Mesendoderm (in vitro differentiated cells): Measurements from ENCODE around the gene CBFA2T3.

Experiments used
- DNase-seq: peaks from one replicate; pipeline ENCODE4 v3.0.0; 2013
- H2AK5ac ChIP-seq: 2 replicates; pipeline ENCODE4 v1.6.1; 2013; ENCODE audit warnings: low read length, inconsistent platforms
- H2BK120ac ChIP-seq: 2 replicates; pipeline ENCODE4 v1.6.1; 2013; ENCODE audit warnings: low read depth, mild to moderate bottlenecking, low read length, moderate library complexity, mixed read lengths
- H2BK15ac ChIP-seq: replicated peaks from 2 replicates; pipeline ENCODE4 v1.6.1; 2013; ENCODE audit warnings: low read depth, mild to moderate bottlenecking, moderate library complexity
- H2BK5ac ChIP-seq: 2 replicates; pipeline ENCODE4 v1.6.1; 2013; ENCODE audit warnings: low read length, inconsistent platforms
- H3K18ac ChIP-seq: 2 replicates; pipeline ENCODE4 v1.6.1; 2013; ENCODE audit warnings: mild to moderate bottlenecking, low read length, mixed read lengths
- H3K23ac ChIP-seq: one replicate; pipeline ENCODE4 v1.6.1; 2013; ENCODE audit warnings: low read length
- H3K27ac ChIP-seq: 2 replicates; pipeline ENCODE4 v1.5.1; 2013; ENCODE audit warnings: low read depth, mild to moderate bottlenecking, inconsistent platforms, low read length, moderate library complexity
- H3K27me3 ChIP-seq: 2 replicates; pipeline ENCODE4 v1.6.1; 2013; ENCODE audit warnings: low read length, control low read depth, mild to moderate bottlenecking, inconsistent platforms; ENCODE audit not compliant: insufficient read depth, poor library complexity
- H3K36me3 ChIP-seq: 2 replicates; pipeline ENCODE4 v1.6.1; 2013; ENCODE audit warnings: low read length, inconsistent platforms; ENCODE audit not compliant: control insufficient read depth, insufficient read depth
- H3K4ac ChIP-seq: one replicate; pipeline ENCODE4 v1.6.1; 2013; ENCODE audit warnings: low read depth, mild to moderate bottlenecking, low read length, moderate library complexity
- H3K4me1 ChIP-seq: 2 replicates; pipeline ENCODE4 v1.6.1; 2013; ENCODE audit warnings: low read depth, low read length, inconsistent platforms; ENCODE audit not compliant: control insufficient read depth
- H3K4me2 ChIP-seq: 2 replicates; pipeline ENCODE4 v1.6.1; 2013; ENCODE audit warnings: low read length
- H3K4me3 ChIP-seq: 2 replicates; pipeline ENCODE4 v1.5.1; 2013; ENCODE audit warnings: mild to moderate bottlenecking, low read length
- H3K56ac ChIP-seq: one replicate; pipeline ENCODE4 v1.6.1; 2013; ENCODE audit warnings: low read length
- H3K79me1 ChIP-seq: 2 replicates; pipeline ENCODE4 v1.6.1; 2013; ENCODE audit warnings: low read length, inconsistent platforms
- H3K79me2 ChIP-seq: 2 replicates; pipeline ENCODE4 v1.6.1; 2013; ENCODE audit warnings: mild to moderate bottlenecking, low read length; ENCODE audit not compliant: control insufficient read depth, insufficient read depth
- H3K9ac ChIP-seq: 2 replicates; pipeline ENCODE4 v1.6.1; 2013; ENCODE audit warnings: low read length, inconsistent platforms
- H4K5ac ChIP-seq: one replicate; pipeline ENCODE4 v1.6.1; 2013; ENCODE audit warnings: low read length
- H4K8ac ChIP-seq: one replicate; pipeline ENCODE4 v1.6.1; 2013; ENCODE audit warnings: low read depth, mild to moderate bottlenecking, control low read depth, low read length, moderate library complexity
- WGBS: extraction: QIAGEN DNeasy Blood & Tissue Kit; methylation state at CpG from one replicate; pipeline ENCODE4 v1.1.7; 2013; ENCODE audit warnings: low lambda C conversion rate, missing lambda C conversion rate; ENCODE audit not compliant: insufficient coverage; ENCODE audit errors: extremely low coverage; 5-methylcytosine and 5-hydroxymethylcytosine counted together

The CBFA2T3 gene

GRCh38 chr16:88951989-88952388 lies 25.0 kb downstream of the CBFA2T3 start:
- Histone ChIP-seq H2BK15ac (no peak overlapping the region), H4K5ac (no peak overlapping the region), H2BK120ac (no peak overlapping the region), H4K8ac (no peak overlapping the region), H3K23ac (no peak overlapping the region), H2AK5ac (no peak overlapping the region), H3K36me3 (no peaks in the 10 kb centered on the region), H3K4me3 (no peak overlapping the region), H3K56ac (no peak overlapping the region), H3K79me1 (no peaks in the 10 kb centered on the region), H3K27me3 (no peaks in the 10 kb centered on the region), H3K4me2 (no peak overlapping the region), H3K4ac (no peak overlapping the region), H3K27ac (no peak overlapping the region), H3K18ac (no peak overlapping the region), H2BK5ac (no peak overlapping the region), H3K4me1 (no peaks in the 10 kb centered on the region), H3K9ac (no peak overlapping the region), H3K79me2 (no peaks in the 10 kb centered on the region)
- WGBS, result no CpG with 5 or more reads among the region's 11 CpGs
- DNase-seq, result no peak

DNA sequence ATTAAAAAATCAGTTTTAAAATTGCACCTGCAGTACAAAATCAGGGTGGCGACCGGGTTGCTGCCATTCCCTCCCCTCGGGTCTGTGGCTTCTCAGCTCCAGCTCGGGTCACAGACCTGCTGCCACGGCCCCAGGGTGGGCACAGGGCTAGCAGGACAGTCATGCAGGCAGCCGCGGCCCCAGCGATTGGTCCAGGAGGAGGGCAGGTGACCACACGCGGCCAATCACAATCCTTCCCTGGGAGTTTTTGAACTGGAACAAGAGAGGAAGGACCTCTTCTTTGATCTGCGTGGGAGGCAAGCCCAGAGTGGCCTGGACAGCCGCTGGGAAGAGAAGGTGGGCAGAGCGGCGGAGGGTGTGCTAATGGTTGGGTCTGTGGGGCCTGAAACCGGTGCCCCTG lies 25.5 kb downstream of the CBFA2T3 start:
- Histone ChIP-seq H3K23ac (no peak overlapping the region), H3K27ac (no peak overlapping the region), H3K9ac (no peak overlapping the region), H2BK15ac (no peak overlapping the region), H2BK5ac (no peak overlapping the region), H4K8ac (no peak overlapping the region), H3K79me2 (no peaks in the 10 kb centered on the region), H4K5ac (no peak overlapping the region), H3K4me1 (no peaks in the 10 kb centered on the region), H3K18ac (no peak overlapping the region), H3K36me3 (no peaks in the 10 kb centered on the region), H3K79me1 (no peaks in the 10 kb centered on the region), H3K4me2 (no peak overlapping the region), H2BK120ac (no peak overlapping the region), H3K4me3 (no peak overlapping the region), H3K4ac (no peak overlapping the region), H2AK5ac (no peak overlapping the region), H3K27me3 (no peaks in the 10 kb centered on the region), H3K56ac (no peak overlapping the region)
- DNase-seq, result no peak
- WGBS, result no CpG with 5 or more reads among the region's 15 CpGs

- no peak for DNase-seq
- no CpG with 5 or more reads among the region's 17 CpGs for WGBS
- no peaks in the 10 kb centered on the region for H3K36me3 ChIP-seq
- H2BK120ac ChIP-seq, result no peak overlapping the region
- no peak overlapping the region for H3K18ac ChIP-seq
- H3K27ac ChIP-seq, result no peak overlapping the region
- no peak overlapping the region for H3K9ac ChIP-seq
- H3K4me2 ChIP-seq, result no peak overlapping the region
- H4K8ac ChIP-seq, result no peak overlapping the region
- peak overlapping the region; percentile 25 for H3K56ac ChIP-seq
- H3K4ac ChIP-seq, result no peak overlapping the region
- no peak overlapping the region for H3K4me3 ChIP-seq
- no peak overlapping the region for H3K23ac ChIP-seq
- H3K79me2 ChIP-seq, result no peaks in the 10 kb centered on the region
- H2BK5ac ChIP-seq, result no peak overlapping the region
- H4K5ac ChIP-seq, result no peak overlapping the region
- no peak overlapping the region for H2AK5ac ChIP-seq
- H3K79me1 ChIP-seq, result no peaks in the 10 kb centered on the region
- H3K27me3 ChIP-seq, result no peaks in the 10 kb centered on the region
- no peak overlapping the region for H2BK15ac ChIP-seq
- no peaks in the 10 kb centered on the region for H3K4me1 ChIP-seq
These were observed 28.1 kb downstream of the CBFA2T3 start for GRCh38 chr16:88948781-88949490.

DNA sequence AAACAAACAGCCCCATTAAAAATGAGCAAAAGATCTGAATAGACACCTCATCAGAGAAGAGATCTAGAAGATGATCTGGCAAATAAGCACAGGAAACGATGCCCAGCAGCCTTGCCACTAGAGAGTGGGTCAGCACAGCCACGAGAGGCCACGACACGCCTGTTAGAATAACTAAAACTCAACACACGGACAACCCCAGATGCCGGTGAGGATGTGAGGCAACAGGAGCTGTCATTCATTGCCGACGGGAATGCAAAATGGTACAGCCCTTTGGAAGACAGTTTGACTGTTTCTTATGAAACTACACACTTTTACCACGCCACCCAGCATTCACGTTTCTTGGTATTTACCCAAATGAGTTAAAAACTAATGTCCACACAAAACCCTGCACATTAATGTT lies 31.5 kb downstream of the CBFA2T3 start:
- Histone ChIP-seq H2BK120ac (no peak overlapping the region), H3K18ac (no peak overlapping the region), H3K79me1 (no peaks in the 10 kb centered on the region), H3K4me3 (no peak overlapping the region), H3K4me2 (no peak overlapping the region), H3K4me1 (no peaks in the 10 kb centered on the region), H4K8ac (no peak overlapping the region), H3K79me2 (no peaks in the 10 kb centered on the region), H4K5ac (no peak overlapping the region), H2BK15ac (no peak overlapping the region), H3K27ac (no peak overlapping the region), H3K56ac (no peak overlapping the region), H3K9ac (no peak overlapping the region), H2AK5ac (no peak overlapping the region), H3K23ac (no peak overlapping the region), H2BK5ac (no peak overlapping the region), H3K27me3 (peaks cover 5% of the 10 kb centered on the region), H3K36me3 (no peaks in the 10 kb centered on the region), H3K4ac (no peak overlapping the region)
- no CpG with 5 or more reads among the region's 10 CpGs for WGBS
- no peak for DNase-seq

DNA sequence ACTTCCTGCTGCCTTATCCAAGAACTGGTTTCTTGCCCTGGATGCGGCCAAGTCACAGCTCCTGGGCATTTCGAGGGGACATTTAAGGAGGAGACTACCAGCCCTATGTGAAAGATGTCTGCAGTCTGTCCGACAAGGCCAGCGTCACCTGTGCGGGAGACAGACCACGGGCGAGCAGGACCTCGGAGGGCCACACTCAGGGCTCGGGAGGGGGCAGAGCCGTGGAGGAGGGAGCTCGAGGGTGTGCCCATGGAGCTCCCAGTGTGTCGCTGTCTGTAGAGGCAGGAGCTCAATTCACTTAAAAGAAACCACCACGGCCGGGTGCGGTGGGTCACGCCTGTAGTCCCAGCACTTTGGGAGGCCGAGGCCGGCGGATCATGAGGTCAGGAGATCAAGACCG lies 33.3 kb downstream of the CBFA2T3 start:
- WGBS, result no CpG with 5 or more reads among the region's 20 CpGs
- H3K27me3 ChIP-seq, result peaks cover 12% of the 10 kb centered on the region
- no peak overlapping the region for H4K5ac ChIP-seq

GRCh38 chr16:88943131-88943664 lies 33.8 kb downstream of the CBFA2T3 start:
- Histone ChIP-seq H3K4me3 (no peak overlapping the region), H3K4me1 (no peaks in the 10 kb centered on the region), H3K36me3 (no peaks in the 10 kb centered on the region), H3K23ac (no peak overlapping the region), H3K18ac (no peak overlapping the region), H3K79me2 (no peaks in the 10 kb centered on the region), H2AK5ac (no peak overlapping the region), H2BK5ac (no peak overlapping the region), H3K4ac (no peak overlapping the region), H3K79me1 (no peaks in the 10 kb centered on the region), H3K9ac (no peak overlapping the region), H4K8ac (no peak overlapping the region), H2BK15ac (no peak overlapping the region), H2BK120ac (no peak overlapping the region), H3K4me2 (no peak overlapping the region), H3K27ac (no peak overlapping the region), H4K5ac (no peak overlapping the region), H3K56ac (no peak overlapping the region), H3K27me3 (peaks cover 12% of the 10 kb centered on the region)
- WGBS, result no CpG with 5 or more reads among the region's 18 CpGs
- DNase-seq, result no peak

More for the DNA sequence above, 33.3 kb downstream of the CBFA2T3 start:
- H3K4me2 ChIP-seq, result no peak overlapping the region
- no peak overlapping the region for H3K4me3 ChIP-seq
- H3K36me3 ChIP-seq, result no peaks in the 10 kb centered on the region
- DNase-seq, result no peak
- no peak overlapping the region for H3K9ac ChIP-seq
- no peak overlapping the region for H3K56ac ChIP-seq
- H3K4ac ChIP-seq, result no peak overlapping the region
- no peaks in the 10 kb centered on the region for H3K4me1 ChIP-seq
- no peaks in the 10 kb centered on the region for H3K79me2 ChIP-seq
- no peaks in the 10 kb centered on the region for H3K79me1 ChIP-seq
- H2BK5ac ChIP-seq, result no peak overlapping the region
- H3K18ac ChIP-seq, result no peak overlapping the region
- H4K8ac ChIP-seq, result no peak overlapping the region
- no peak overlapping the region for H3K23ac ChIP-seq
- no peak overlapping the region for H2BK120ac ChIP-seq
- no peak overlapping the region for H2BK15ac ChIP-seq
- no peak overlapping the region for H3K27ac ChIP-seq
- no peak overlapping the region for H2AK5ac ChIP-seq
